ENCODE measurements around the gene TSPAN7. TPM values are rescaled to one million over a fixed set of nuclear protein-coding genes. Genes with fewer than 3 reads are reported as not detected.

The TSPAN7 gene
- total RNA-seq, 1 donor: 0.09 TPM

- H3K4me3 ChIP-seq (ENCODE audit: low read depth, low read length): no peak overlapping the region
- no peak for DNase-seq (ENCODE audit: low read depth)
- TF ChIP-seq CTCF (IDR thresholded peaks at IDR 0.05; ENCODE audit: insufficient read depth, low read length): no peak
Measured at GRCh38 chrX:38620623-38621022, 59.3 kb downstream of the TSPAN7 start.

- H3K4me3 ChIP-seq (ENCODE audit: low read depth, low read length): no peak overlapping the region
- no peak for TF ChIP-seq CTCF (IDR thresholded peaks at IDR 0.05; ENCODE audit: insufficient read depth, low read length)
- DNase-seq (ENCODE audit: low read depth): no peak
Measured at GRCh38 chrX:38626296-38626695, 65.0 kb downstream of the TSPAN7 start.

- TF ChIP-seq CTCF (IDR thresholded peaks at IDR 0.05; ENCODE audit: insufficient read depth, low read length): peak; percentile 10
- H3K4me3 ChIP-seq (ENCODE audit: low read depth, low read length): no peak overlapping the region
- DNase-seq (ENCODE audit: low read depth): no peak
Measured at GRCh38 chrX:38627683-38628082, 66.3 kb downstream of the TSPAN7 start.

GRCh38 chrX:38628587-38628986, 67.2 kb downstream of the TSPAN7 start:
- H3K4me3 ChIP-seq (ENCODE audit: low read depth, low read length): no peak overlapping the region
- no peak for TF ChIP-seq CTCF (IDR thresholded peaks at IDR 0.05; ENCODE audit: insufficient read depth, low read length)
- DNase-seq (ENCODE audit: low read depth): no peak

GRCh38 chrX:38632516-38632915, 71.2 kb downstream of the TSPAN7 start:
- DNase-seq (ENCODE audit: low read depth): no peak
- TF ChIP-seq CTCF (IDR thresholded peaks at IDR 0.05; ENCODE audit: insufficient read depth, low read length): no peak
- H3K4me3 ChIP-seq (ENCODE audit: low read depth, low read length): no peak overlapping the region

GRCh38 chrX:38634665-38635064, 73.3 kb downstream of the TSPAN7 start:
- TF ChIP-seq CTCF (IDR thresholded peaks at IDR 0.05; ENCODE audit: insufficient read depth, low read length): no peak
- no peak for DNase-seq (ENCODE audit: low read depth)
- no peak overlapping the region for H3K4me3 ChIP-seq (ENCODE audit: low read depth, low read length)

Data from fibroblast of the aortic adventitia (primary cell).